ENCODE results near the gene NRP1. TPM values are rescaled to one million over a fixed set of nuclear protein-coding genes. Genes with fewer than 3 reads are reported as not detected.

Gene NRP1
- total and polyA plus RNA-seq, 8 donors = 79.8 to 203 (median 164) TPM

DNA sequence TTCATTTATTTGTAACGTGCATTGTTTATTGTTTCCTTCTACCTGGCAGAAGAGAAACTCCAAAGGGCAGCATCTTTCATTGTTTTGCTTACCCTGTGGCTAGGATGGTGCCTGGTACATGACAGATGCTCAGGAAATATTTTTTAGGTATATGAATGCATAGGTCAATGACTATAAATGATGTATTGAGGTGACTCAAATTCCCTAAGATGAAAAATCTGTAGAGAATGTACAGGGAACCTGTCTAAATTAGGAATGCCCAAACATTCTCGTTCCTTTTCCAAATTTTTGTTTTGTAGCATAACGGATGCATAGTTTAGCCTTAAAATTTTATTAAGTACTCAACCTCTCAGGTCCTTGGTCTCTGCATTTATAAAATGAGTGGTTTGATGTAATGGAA is 71.6 kb downstream of the NRP1 start:
- H3K4me1 ChIP-seq = peaks cover 7 to 9% of the 10 kb centered on the region in 2 donors
- no peaks in the 10 kb centered on the region for H3K9me3 ChIP-seq
- H3K36me3 ChIP-seq = peaks cover 0 to 28% of the 10 kb centered on the region in 2 donors
- H3K27ac ChIP-seq = no peak overlapping the region
- intact Hi-C loops (cut with DNase I) = no loop called here
- no peak overlapping the region for H3K4me3 ChIP-seq
- TF ChIP-seq, protein P1, sequence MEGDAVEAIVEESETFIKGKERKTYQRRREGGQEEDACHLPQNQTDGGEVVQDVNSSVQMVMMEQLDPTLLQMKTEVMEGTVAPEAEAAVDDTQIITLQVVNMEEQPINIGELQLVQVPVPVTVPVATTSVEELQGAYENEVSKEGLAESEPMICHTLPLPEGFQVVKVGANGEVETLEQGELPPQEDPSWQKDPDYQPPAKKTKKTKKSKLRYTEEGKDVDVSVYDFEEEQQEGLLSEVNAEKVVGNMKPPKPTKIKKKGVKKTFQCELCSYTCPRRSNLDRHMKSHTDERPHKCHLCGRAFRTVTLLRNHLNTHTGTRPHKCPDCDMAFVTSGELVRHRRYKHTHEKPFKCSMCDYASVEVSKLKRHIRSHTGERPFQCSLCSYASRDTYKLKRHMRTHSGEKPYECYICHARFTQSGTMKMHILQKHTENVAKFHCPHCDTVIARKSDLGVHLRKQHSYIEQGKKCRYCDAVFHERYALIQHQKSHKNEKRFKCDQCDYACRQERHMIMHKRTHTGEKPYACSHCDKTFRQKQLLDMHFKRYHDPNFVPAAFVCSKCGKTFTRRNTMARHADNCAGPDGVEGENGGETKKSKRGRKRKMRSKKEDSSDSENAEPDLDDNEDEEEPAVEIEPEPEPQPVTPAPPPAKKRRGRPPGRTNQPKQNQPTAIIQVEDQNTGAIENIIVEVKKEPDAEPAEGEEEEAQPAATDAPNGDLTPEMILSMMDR (IDR thresholded peaks at IDR 0.05) = no peak
- ATAC-seq (no peak), DNase-seq (no peak)
- H3K27me3 ChIP-seq = no peaks in the 10 kb centered on the region

DNA sequence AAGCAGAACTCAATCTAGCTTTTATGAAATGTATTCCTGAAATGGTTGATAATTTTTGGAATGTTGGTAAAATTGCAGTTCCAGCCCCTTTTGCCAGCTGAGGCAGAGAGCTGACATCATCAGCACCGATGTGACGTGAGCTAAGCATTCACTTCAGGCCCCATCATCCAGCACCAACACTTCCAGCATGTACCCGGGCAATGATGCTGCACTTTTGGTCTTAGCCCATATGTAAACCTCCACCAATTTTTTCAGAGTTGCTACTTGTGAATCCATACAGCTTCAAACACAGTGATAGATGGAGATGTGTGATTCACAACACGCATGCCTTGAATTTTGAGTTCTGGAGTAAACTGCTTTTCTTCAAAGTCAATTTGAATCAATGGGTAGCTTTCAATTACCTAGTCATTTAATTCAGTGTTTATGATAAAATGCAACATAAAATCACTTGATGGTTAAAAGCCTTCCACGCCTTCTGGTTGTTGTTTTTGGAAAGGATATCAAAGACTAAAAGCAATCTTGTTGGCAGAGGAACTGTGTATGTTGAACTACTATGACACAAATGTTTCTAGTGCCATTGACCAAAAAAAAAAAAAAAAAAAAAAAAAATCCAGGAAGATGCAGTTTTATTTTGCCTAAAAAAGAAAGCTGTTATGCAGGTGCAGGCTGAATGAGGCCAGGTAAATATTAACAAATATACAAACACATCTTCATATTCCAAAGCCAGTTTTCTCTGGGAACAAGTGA is 73.9 kb downstream of the NRP1 start:
- no peak for DNase-seq

DNA sequence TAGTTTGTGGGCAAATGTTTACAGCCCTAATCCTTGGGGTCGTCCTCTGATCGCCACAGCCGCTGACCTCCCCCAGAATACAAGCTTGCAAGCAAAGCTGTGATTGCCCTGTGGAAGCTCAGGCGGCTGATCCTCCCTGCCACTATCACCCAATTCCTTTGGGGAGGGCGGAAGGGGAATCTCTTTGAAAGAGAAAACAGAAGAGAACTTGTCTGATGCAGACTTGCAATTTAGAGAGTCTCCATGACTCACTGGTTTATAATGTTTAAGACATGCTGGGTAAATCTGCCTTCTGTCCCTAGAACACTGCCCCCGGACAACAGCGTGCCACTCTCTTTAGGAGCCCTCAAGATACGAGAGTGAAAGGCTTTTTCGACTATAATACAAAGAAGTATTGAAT is 75.5 kb downstream of the NRP1 start:
- Histone ChIP-seq H3K36me3 (peaks cover 0 to 41% of the 10 kb centered on the region in 2 donors), H3K4me1 (peaks cover under 1 to 6% of the 10 kb centered on the region in 2 donors), H3K27ac (no peak overlapping the region), H3K4me3 (no peak overlapping the region), H3K9me3 (no peaks in the 10 kb centered on the region), H3K27me3 (no peaks in the 10 kb centered on the region)
- DNase-seq (no peak), ATAC-seq (no peak)
- intact Hi-C loops (cut with DNase I) = no loop called here
- TF ChIP-seq, protein P1 (IDR thresholded peaks at IDR 0.05) = no peak

More for the DNA sequence above, 73.9 kb downstream of the NRP1 start:
- Histone ChIP-seq H3K9me3 (no peaks in the 10 kb centered on the region), H3K27me3 (no peaks in the 10 kb centered on the region), H3K36me3 (peaks cover 0 to 39% of the 10 kb centered on the region in 2 donors), H3K4me1 (peaks cover 7 to 9% of the 10 kb centered on the region in 2 donors), H3K4me3 (no peak overlapping the region), H3K27ac (no peak overlapping the region)
- no peak for ATAC-seq
- intact Hi-C loops (cut with DNase I) = no loop called here
- TF ChIP-seq, protein P1 (IDR thresholded peaks at IDR 0.05) = no peak

DNA sequence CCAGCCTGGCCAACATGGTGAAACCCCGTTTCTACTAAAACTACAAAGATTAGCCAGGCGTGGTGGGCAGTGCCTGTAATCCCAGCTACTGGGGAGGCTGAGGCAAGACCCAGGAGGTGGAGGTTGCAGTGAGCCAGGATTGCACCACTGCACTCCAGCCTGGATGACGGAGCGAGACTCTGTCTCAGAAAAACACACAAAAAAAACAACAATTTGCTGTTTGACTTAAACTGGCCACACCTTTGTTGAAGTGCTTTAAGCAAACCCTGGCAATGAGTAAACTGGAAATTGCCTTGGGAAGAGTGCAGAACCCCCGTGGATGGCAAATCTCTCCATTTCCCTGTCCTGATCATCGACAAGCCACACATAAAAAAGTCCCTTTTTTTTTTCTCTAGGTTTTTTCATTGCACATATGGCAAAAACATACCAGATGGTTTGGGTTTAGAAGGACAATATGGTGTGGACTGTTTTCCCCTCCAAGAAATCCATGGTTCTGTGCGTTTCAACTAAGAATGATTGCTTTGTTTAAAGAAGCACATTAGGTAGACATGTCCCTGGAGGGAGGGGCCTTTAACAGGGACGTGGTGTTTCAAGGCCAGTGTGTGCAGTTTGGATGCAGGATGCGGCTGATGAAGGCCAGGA is 76.9 kb downstream of the NRP1 start:
- peaks cover 0 to 40% of the 10 kb centered on the region in 2 donors for H3K36me3 ChIP-seq
- no peaks in the 10 kb centered on the region for H3K9me3 ChIP-seq
- DNase-seq (no peak), ATAC-seq (peak; percentile 63)
- H3K27me3 ChIP-seq = no peaks in the 10 kb centered on the region
- TF ChIP-seq, protein P1 (IDR thresholded peaks at IDR 0.05) = no peak
- no peak overlapping the region for H3K27ac ChIP-seq
- H3K4me3 ChIP-seq = no peak overlapping the region
- H3K4me1 ChIP-seq = peaks cover 5 to 9% of the 10 kb centered on the region in 2 donors
- intact Hi-C loops (cut with DNase I) = no loop called here

DNA sequence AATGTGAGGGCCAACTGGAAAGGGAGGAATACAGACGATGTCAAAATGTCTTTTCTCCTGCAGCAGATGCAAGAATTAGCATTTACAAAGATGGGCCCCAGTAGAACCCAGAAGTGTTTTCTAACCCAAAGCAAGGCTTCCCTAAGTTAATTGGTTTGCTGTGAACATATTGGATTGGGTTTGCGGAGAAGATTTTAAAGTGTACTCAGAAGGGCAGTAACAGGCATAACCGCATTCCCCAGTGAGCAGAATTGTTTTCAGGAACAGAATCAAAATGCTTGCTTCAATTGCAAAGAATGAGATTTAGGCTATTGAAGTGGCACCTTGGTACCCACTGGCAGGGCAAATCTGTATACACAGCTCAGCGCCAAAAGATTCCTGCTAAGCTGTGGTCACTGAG is 78.0 kb downstream of the NRP1 start:
- ATAC-seq = no peak

More for the DNA sequence above, 78.0 kb downstream of the NRP1 start:
- DNase-seq = no peak
- TF ChIP-seq, protein P1 (IDR thresholded peaks at IDR 0.05) = no peak
- peaks cover 0 to 46% of the 10 kb centered on the region in 2 donors for H3K36me3 ChIP-seq
- intact Hi-C loops (cut with DNase I) = no loop called here
- no peaks in the 10 kb centered on the region for H3K27me3 ChIP-seq
- H3K9me3 ChIP-seq = no peaks in the 10 kb centered on the region
- no peak overlapping the region for H3K4me3 ChIP-seq
- H3K27ac ChIP-seq = no peak overlapping the region
- H3K4me1 ChIP-seq = peaks cover 8 to 13% of the 10 kb centered on the region in 2 donors
